Adrenal gland (tissue), 5 donors: Measurements from ENCODE around the gene IMMP2L.

ENCODE experiments used
- POLR2A ChIP-seq, 2 donors: fragments of 450-650 bp; IDR thresholded peaks; one replicate each; pipeline ENCODE4 v1.6.1; 2017; ENCODE audit warnings: antibody characterized with exemption in 2 of 2, mild to moderate bottlenecking in 2 of 2, moderate library complexity in 1 of 2
- TF ChIP-seq, protein P1 (sequence below), 6 experiments: fragments of 450-650 bp in 4 of 6; fragments of 200-600 bp in 2 of 6; sonication (generic) in 1 of 6; IDR thresholded peaks; 1 replicate in 5 of 6; 2 replicates in 1 of 6; pipeline versions ENCODE4 v1.5.1 to v1.8.0; 2016 to 2021; ENCODE audit warnings: antibody characterized with exemption in 6 of 6, mild to moderate bottlenecking in 2 of 6, moderate library complexity in 1 of 6
- donor health status: DM: no; HTN: no; CAD: no.

DNA sequence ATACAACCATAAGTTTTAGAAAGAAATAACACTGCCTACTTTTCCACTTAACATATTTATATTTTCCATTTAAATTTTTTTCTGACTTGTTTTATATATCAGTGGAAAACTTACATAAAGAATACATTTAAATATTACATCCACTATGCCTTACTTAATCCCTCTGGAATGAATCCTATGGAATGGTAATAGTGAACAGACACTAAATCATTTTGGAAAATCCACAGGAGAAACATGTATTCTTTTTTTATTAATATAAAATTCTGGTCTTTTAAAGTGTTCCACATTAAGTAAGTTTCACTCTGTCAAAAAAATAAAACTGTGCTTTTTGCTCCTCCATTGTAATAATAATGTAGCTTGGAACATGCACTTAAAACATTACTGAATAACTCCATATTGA, 708.1 kb downstream of the IMMP2L start:
- no peak for TF ChIP-seq POLR2A (IDR thresholded peaks at IDR 0.05)
- TF ChIP-seq, protein P1, sequence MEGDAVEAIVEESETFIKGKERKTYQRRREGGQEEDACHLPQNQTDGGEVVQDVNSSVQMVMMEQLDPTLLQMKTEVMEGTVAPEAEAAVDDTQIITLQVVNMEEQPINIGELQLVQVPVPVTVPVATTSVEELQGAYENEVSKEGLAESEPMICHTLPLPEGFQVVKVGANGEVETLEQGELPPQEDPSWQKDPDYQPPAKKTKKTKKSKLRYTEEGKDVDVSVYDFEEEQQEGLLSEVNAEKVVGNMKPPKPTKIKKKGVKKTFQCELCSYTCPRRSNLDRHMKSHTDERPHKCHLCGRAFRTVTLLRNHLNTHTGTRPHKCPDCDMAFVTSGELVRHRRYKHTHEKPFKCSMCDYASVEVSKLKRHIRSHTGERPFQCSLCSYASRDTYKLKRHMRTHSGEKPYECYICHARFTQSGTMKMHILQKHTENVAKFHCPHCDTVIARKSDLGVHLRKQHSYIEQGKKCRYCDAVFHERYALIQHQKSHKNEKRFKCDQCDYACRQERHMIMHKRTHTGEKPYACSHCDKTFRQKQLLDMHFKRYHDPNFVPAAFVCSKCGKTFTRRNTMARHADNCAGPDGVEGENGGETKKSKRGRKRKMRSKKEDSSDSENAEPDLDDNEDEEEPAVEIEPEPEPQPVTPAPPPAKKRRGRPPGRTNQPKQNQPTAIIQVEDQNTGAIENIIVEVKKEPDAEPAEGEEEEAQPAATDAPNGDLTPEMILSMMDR (IDR thresholded peaks at IDR 0.05) = no peak
